Measurements from ENCODE around the gene KIAA1614. TPM values are rescaled to one million over a fixed set of nuclear protein-coding genes. Genes with fewer than 3 reads are reported as not detected.

KIAA1614 gene
- total RNA-seq, 2 donors from 2014 or later, result 9.1 to 11.0 TPM

- DNase-seq (ENCODE audit: low spot score), result no peak
- H3K9me3 ChIP-seq, result no peaks in the 10 kb centered on the region
- H3K4me1 ChIP-seq, result no peaks in the 10 kb centered on the region
- no peak overlapping the region for H3K27ac ChIP-seq
- H3K27me3 ChIP-seq, result no peaks in the 10 kb centered on the region
- peaks cover 37% of the 10 kb centered on the region for H3K36me3 ChIP-seq
- H3K4me3 ChIP-seq, result no peak overlapping the region
- TF ChIP-seq CTCF (IDR thresholded peaks at IDR 0.05), result no peak
Measured at GRCh38 chr1:180940445-180940844, 27.7 kb downstream of the KIAA1614 start.

- no peak overlapping the region for H3K27ac ChIP-seq
- TF ChIP-seq CTCF (IDR thresholded peaks at IDR 0.05), result no peak
- no peak overlapping the region for H3K4me3 ChIP-seq
- H3K36me3 ChIP-seq, result peaks cover 35% of the 10 kb centered on the region
- DNase-seq (ENCODE audit: low spot score), result no peak
- no peaks in the 10 kb centered on the region for H3K9me3 ChIP-seq
- no peaks in the 10 kb centered on the region for H3K4me1 ChIP-seq
- no peaks in the 10 kb centered on the region for H3K27me3 ChIP-seq
Measured at GRCh38 chr1:180941518-180942275, 29.0 kb downstream of the KIAA1614 start.

GRCh38 chr1:180945151-180945550, 32.5 kb downstream of the KIAA1614 start:
- no peak for DNase-seq (ENCODE audit: low spot score)
- Histone ChIP-seq H3K27me3 (no peaks in the 10 kb centered on the region), H3K4me1 (no peaks in the 10 kb centered on the region), H3K27ac (no peak overlapping the region), H3K36me3 (peaks cover 28% of the 10 kb centered on the region), H3K4me3 (no peak overlapping the region), H3K9me3 (no peaks in the 10 kb centered on the region)
- TF ChIP-seq CTCF (IDR thresholded peaks at IDR 0.05), result no peak

- Histone ChIP-seq H3K4me3 (no peak overlapping the region), H3K4me1 (no peaks in the 10 kb centered on the region), H3K9me3 (no peaks in the 10 kb centered on the region), H3K36me3 (peaks cover 32% of the 10 kb centered on the region), H3K27ac (no peak overlapping the region), H3K27me3 (no peaks in the 10 kb centered on the region)
- DNase-seq (ENCODE audit: low spot score), result no peak
- no peak for TF ChIP-seq CTCF (IDR thresholded peaks at IDR 0.05)
Measured at GRCh38 chr1:180945551-180945950, 32.9 kb downstream of the KIAA1614 start.

GRCh38 chr1:180946056-180946455, 33.4 kb downstream of the KIAA1614 start:
- Histone ChIP-seq H3K4me1 (no peaks in the 10 kb centered on the region), H3K4me3 (no peak overlapping the region), H3K9me3 (no peaks in the 10 kb centered on the region), H3K27ac (no peak overlapping the region), H3K36me3 (peaks cover 36% of the 10 kb centered on the region), H3K27me3 (no peaks in the 10 kb centered on the region)
- TF ChIP-seq CTCF (IDR thresholded peaks at IDR 0.05), result no peak
- no peak for DNase-seq (ENCODE audit: low spot score)

Measured in right atrium auricular region (tissue), 2 donors.